Aorta (tissue), 5 donors: ENCODE results near the gene ZNF442. TPM values are rescaled to one million over a fixed set of nuclear protein-coding genes. Genes with fewer than 3 reads are reported as not detected.
"Not testable (repeated sequence)": the region's sequence is repeated elsewhere in the genome, so short reads cannot be mapped to it uniquely, and the experiment has no call there.

Source experiments
- ATAC-seq: fragments of 200-7000 bp; cut with Tn5 transposase; one replicate; pipeline ENCODE4 v1.9.1; 2022; ENCODE audit warnings: moderate library complexity; ENCODE audit not compliant: low FRiP score
- DNase-seq, 2 donors: peaks; one replicate each; pipeline ENCODE4 v3.0.0-alpha.2; 2020
- H3K27ac ChIP-seq, 2 donors: one replicate each; pipeline ENCODE4 v1.5.1; 2013; ENCODE audit warnings: low read length in 2 of 2, mild to moderate bottlenecking in 2 of 2, moderate library complexity in 2 of 2, control low read depth in 1 of 2, inconsistent platforms in 1 of 2, low read depth in 1 of 2
- H3K27me3 ChIP-seq, 2 donors: one replicate each; pipeline ENCODE4 v1.6.1; 2013; ENCODE audit warnings: control low read depth in 1 of 2, low read length in 1 of 2, mild to moderate bottlenecking in 1 of 2, moderate library complexity in 1 of 2; ENCODE audit not compliant: insufficient read depth in 2 of 2, control insufficient read depth in 1 of 2
- H3K36me3 ChIP-seq, 2 donors: one replicate each; pipeline ENCODE4 v1.6.1; 2013; ENCODE audit warnings: control low read depth in 1 of 2, low read length in 1 of 2, mild to moderate bottlenecking in 1 of 2; ENCODE audit not compliant: insufficient read depth in 2 of 2, control insufficient read depth in 1 of 2
- H3K4me1 ChIP-seq, 2 donors: one replicate each; pipeline ENCODE4 v1.6.1; 2013; ENCODE audit warnings: low read length in 2 of 2, control low read depth in 1 of 2, mild to moderate bottlenecking in 1 of 2, moderate library complexity in 1 of 2; ENCODE audit not compliant: insufficient read depth in 2 of 2, control insufficient read depth in 1 of 2
- H3K4me3 ChIP-seq, 2 donors: one replicate each; pipeline ENCODE4 v1.5.1; 2013; ENCODE audit warnings: low read length in 2 of 2, control low read depth in 1 of 2, mild to moderate bottlenecking in 1 of 2
- H3K9me3 ChIP-seq: one replicate; pipeline ENCODE4 v1.6.1; 2013; ENCODE audit warnings: mild to moderate bottlenecking, low read length; ENCODE audit not compliant: control insufficient read depth
- WGBS, 2 donors: extraction: QIAGEN DNeasy Blood & Tissue Kit; methylation state at CpG; one replicate each; pipeline ENCODE4 v1.1.7; 2013; 5-methylcytosine and 5-hydroxymethylcytosine counted together
- intact Hi-C, 2 donors: fragments of 100-400 bp; cut with DNase I; formaldehyde crosslinking; loops; one replicate each; pipeline versions ENCODE4 v1.14.2 to v1.15.0; 2022
- polyA plus RNA-seq, 2 donors: library from polyadenylated mRNA; stranded (reverse); fragments of 200-250 nt; gene quantifications; one replicate each; pipeline ENCODE4 v1.2.3, GENCODE V29; 2013
- total RNA-seq, 2 donors: library from RNA; stranded (reverse); fragmentation: NEBNext Ultra II Directional; extraction: Animal tissue kit (Norgen Biotek cat#: 25700); gene quantifications; one replicate each; pipeline ENCODE4 v1.2.1, GENCODE V29; 2021
- donor health status: healthy with polysubstance abuse.
- donor health status: Bipolar disorder and iron deficiency.
- donor health status: DM: no; HTN: no; CAD: no.
- donor health status: DM: no; HTN: no; CAD: no.
- donor health status: DM: yes; HTN: yes; CAD: no.

Gene ZNF442
- total and polyA plus RNA-seq, 4 donors = 0.67 to 4.5 (median 2.9) TPM

DNA sequence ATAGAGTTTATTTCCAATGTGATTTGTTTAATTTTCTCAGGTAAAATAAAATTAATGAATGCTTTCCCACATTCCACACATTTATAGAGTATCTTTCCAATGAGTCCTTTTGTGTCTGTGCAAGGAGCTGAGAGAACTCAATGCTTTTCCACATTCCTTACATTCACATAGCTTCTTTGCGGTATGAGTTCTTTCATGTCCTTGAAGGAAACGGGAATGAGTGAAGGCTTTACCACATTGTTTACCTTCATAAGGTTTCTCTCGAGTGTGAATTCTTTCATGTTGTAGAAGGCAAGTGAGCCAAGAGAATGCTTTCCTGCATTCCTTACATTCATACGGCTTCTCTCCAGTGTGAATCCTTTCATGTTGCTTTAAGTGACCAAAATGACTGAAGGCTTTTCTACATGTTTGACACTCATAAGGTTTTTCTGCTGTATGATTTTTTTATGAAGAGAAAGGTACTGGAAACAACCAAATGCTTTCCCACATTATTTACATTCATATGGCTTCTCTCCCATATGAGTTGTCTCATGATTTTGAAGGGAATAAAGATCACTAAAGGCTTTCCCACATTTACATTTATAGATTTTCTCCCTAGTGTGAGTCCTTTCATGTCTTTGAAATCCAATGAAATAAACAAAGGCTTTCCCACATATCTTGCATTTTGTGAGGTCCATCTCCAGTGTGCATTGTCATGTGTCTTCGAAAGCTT lies 14.4 kb upstream of the ZNF442 start:
- 61 to 79% methylated on average over 5 of the region's 5 CpGs for WGBS, 2 donors
- H3K4me1 ChIP-seq = no peaks in the 10 kb centered on the region
- DNase-seq = no peak
- no peak overlapping the region for H3K27ac ChIP-seq
- peaks cover 7 to 10% of the 10 kb centered on the region in 2 donors for H3K36me3 ChIP-seq
- H3K4me3 ChIP-seq = no peak overlapping the region
- H3K9me3 ChIP-seq = peaks cover 10% of the 10 kb centered on the region
- no peaks in the 10 kb centered on the region for H3K27me3 ChIP-seq
- intact Hi-C loops = no loop called here
- no peak for ATAC-seq

DNA sequence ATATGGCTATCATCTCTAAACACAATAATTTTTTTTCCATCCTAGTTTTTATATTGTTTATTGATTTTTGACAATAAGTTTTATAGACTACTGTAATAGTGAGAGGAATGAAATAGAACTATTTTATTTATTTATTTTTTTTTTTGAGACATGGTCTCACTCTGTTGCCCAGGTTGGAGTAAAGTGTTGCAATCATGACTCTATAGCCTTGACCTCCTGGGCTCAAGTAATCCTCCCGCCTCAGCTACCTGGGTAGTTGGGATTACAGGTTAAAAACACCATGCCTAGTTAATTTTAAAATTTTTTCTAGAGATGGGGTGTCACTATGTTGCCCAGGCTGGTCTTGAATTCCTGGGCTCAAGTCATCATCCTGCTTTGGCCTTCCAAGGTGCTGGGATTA lies 8.5 kb upstream of the ZNF442 start:
- no peak for ATAC-seq

DNA sequence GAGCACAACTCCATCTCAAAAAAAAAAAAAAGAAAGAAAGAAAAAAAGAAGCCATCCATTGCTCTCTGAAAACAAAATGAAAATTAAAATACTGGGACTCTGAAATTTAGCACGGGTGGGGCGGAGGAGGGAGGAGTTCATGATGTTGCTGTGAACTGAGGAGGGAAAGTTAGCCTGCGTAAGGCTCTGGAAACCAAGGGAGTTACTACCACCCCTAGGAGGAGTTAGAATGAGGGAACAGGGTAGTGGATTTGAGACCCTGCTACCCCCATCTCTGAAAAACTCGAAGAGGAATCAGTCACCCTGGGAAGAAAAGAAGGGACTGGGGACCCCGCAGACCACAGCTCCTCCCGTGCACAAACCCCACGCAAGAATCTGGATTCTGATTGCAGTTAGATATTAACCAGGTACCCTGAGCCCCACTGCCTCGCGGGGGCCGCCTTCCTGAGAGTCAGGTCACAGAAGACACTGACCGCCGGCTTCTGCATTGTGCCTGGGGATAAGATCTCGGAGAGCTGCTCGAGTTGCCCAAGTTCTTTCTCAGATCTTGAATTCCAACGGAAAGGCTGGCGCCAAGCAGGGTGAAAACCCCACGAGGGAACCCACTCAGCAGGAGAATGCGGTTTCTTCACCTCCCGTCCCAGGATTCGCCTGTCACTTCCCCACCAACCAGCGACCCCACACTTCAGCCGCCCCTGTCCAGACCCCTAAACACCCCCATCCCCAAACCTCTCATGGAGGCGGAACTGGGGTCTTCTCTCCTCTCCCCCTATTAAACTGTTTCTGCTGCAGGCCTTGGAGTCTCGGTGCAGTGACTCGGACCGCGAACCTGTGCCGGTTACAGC lies 870 bp downstream of the ZNF442 start:
- 2% methylated on average over 28 of the region's 28 CpGs for WGBS, 2 donors
- Histone ChIP-seq H3K27ac (peak overlapping the region; percentile 78 to 84), H3K36me3 (no peaks in the 10 kb centered on the region), H3K4me1 (no peaks in the 10 kb centered on the region), H3K4me3 (peak overlapping the region; percentile 78 to 79), H3K27me3 (no peaks in the 10 kb centered on the region), H3K9me3 (no peaks in the 10 kb centered on the region)
- intact Hi-C loops = loop anchor here (1.0 to 5.0 kb wide), 3 partner anchors 31 to 70 kb away; partner anchors contain the start of genes ZNF563 (in 2 of the 2) and ZNF44 (in 1 of the 2)
- peak; percentile 51 to 75 for DNase-seq
- peak; percentile 17 for ATAC-seq

More for the DNA sequence above, 8.5 kb upstream of the ZNF442 start:
- Histone ChIP-seq H3K4me3 (no peak overlapping the region), H3K27me3 (no peaks in the 10 kb centered on the region), H3K27ac (no peak overlapping the region), H3K36me3 (no peaks in the 10 kb centered on the region), H3K9me3 (peaks cover 5% of the 10 kb centered on the region), H3K4me1 (no peaks in the 10 kb centered on the region)
- intact Hi-C loops = no loop called here
- no peak for DNase-seq
- WGBS, 2 donors = 99 to 100% methylated on average over 1 of the region's 1 CpG

DNA sequence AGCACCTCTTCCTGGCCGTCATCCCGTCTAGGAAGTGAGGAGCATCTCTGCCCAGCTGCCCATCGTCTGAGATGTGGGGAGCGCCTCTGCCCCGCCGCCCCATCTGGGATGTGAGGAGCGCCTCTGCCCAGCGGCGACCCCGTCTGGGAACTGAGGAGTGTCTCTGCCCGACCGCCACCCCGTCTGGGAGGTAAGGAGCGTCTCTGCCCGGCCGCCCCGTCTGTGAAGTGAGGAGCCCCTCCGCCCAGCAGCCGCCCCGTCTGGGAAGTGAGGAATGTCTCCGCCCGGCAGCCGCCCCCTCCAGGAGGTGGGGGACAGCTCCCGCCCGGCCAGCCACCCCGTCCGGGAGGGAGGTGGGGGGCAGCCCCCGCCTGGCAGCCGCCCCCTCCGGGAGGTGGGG lies 3.2 kb downstream of the ZNF442 start:
- ATAC-seq, H3K27me3 ChIP-seq, DNase-seq, H3K36me3 ChIP-seq, H3K4me3 ChIP-seq, H3K27ac ChIP-seq, H3K9me3 ChIP-seq, H3K4me1 ChIP-seq, intact Hi-C loops: not testable (repeated sequence)
- WGBS, 2 donors = 95 to 96% methylated on average over 24 to 30 of the region's 30 CpGs

DNA sequence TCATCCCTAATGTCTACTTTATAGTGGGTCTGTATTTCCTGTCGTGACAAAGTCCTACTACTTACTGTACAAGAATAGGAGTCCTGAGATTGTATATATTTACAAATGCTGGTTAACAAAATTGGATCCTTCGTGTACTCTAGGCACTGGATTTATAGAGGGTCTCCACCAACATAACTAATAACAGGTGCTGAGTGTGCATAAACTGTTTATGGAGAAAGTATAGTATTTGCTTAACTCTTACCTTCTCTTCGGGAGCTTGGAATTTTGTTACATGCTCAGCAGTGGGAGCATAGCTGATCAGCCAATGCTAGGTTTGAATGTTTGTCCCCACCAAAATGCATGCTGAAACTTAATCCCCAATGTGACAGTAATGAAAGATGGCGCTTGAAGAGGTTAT lies 12.1 kb downstream of the ZNF442 start:
- H3K36me3 ChIP-seq = peaks cover 12 to 18% of the 10 kb centered on the region in 2 donors
- intact Hi-C loops = no loop called here

DNA sequence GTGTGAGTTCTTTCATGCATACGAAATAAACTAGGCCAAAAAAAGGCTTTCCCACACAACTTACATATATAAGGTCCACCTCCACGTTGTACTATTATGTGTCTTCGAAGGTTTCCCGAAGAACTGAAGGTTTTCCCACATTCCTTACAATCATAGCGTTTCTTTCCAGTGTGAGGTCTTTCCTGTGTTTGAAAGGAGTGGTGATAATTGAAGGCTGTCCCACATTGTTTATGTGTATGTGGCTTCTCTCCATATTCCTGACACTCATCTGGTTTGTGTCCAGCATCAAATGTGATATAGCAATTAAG lies 14.6 kb downstream of the ZNF442 start:
- no peak for DNase-seq
- Histone ChIP-seq H3K27ac (no peak overlapping the region), H3K9me3 (peaks cover 17% of the 10 kb centered on the region), H3K4me1 (no peaks in the 10 kb centered on the region), H3K4me3 (no peak overlapping the region), H3K36me3 (peaks cover 12 to 23% of the 10 kb centered on the region in 2 donors), H3K27me3 (no peaks in the 10 kb centered on the region)
- intact Hi-C loops = no loop called here
- no peak for ATAC-seq
- WGBS, 2 donors = 96 to 98% methylated on average over 5 of the region's 5 CpGs

More for the DNA sequence above, 12.1 kb downstream of the ZNF442 start:
- H3K4me3 ChIP-seq = no peak overlapping the region
- peaks cover 15% of the 10 kb centered on the region for H3K9me3 ChIP-seq
- ATAC-seq = no peak
- no peaks in the 10 kb centered on the region for H3K27me3 ChIP-seq
- H3K27ac ChIP-seq = no peak overlapping the region
- 94 to 98% methylated on average over 4 of the region's 4 CpGs for WGBS, 2 donors
- no peak for DNase-seq
- H3K4me1 ChIP-seq = no peaks in the 10 kb centered on the region

DNA sequence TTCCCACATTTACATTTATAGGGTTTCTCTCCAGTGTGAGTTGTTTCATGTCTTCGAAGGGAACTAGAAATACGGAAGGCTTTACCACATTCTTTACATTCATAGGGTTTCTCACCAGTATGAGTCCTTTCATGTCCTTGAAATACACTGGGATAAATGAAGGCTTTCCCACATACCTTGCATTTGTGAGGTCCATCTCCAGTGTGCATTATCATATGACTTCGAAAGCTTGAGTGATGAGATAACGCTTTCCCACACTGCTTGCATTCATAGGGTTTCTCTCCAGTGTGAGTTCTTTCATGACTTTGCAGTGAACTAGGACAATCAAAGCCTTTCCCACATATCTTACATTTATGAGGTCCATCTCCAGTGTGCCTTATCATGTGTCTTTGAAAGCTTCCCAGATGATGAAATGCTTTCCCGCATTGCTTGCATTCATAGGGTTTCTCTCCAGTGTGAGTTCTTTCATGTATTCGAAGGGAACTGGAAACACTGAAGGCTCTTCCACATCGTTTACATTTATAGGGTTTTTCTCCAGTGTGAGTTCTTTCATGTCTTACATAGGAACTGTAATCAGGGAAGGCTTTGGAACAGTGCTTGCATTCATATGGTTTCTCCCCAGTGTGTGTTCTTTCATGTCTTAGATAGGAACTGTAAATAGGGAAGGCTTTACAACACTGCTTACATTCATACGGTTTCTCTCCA lies 15.1 kb downstream of the ZNF442 start:
- Histone ChIP-seq H3K36me3 (peaks cover 12 to 23% of the 10 kb centered on the region in 2 donors), H3K4me3 (no peak overlapping the region), H3K27me3 (no peaks in the 10 kb centered on the region), H3K9me3 (peaks cover 17% of the 10 kb centered on the region), H3K4me1 (no peaks in the 10 kb centered on the region), H3K27ac (no peak overlapping the region)
- DNase-seq (no peak), ATAC-seq (no peak)
- intact Hi-C loops = no loop called here
- 98% methylated on average over 8 of the region's 8 CpGs for WGBS, 2 donors

DNA sequence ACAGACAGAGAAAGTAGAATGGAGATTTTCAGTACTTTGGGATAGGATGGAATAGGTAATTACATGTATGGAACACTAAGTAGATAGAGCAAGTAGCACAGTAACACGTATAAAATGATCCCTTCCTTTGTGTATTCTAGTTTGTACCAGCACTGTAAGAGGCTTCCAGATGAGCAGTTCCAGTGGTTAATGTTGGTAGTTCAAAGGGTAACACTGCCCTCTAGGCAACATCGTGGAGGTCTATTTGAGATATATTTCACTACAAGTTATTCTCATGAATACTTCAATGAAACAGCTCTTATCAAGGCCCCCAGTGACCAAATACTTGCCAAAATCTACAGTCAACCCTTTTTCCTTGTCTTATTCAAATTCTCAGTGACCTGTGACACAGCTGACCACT lies 18.6 kb downstream of the ZNF442 start:
- ATAC-seq = no peak
- Histone ChIP-seq H3K36me3 (peaks cover 10 to 20% of the 10 kb centered on the region in 2 donors), H3K9me3 (peaks cover 11% of the 10 kb centered on the region), H3K27me3 (no peaks in the 10 kb centered on the region), H3K4me3 (no peak overlapping the region), H3K4me1 (no peaks in the 10 kb centered on the region), H3K27ac (no peak overlapping the region)
- no peak for DNase-seq
- intact Hi-C loops = no loop called here
- WGBS, 2 donors = 66 to 78% methylated on average over 2 of the region's 2 CpGs
